Measurements from ENCODE around the gene MAML1. TPM values are rescaled to one million over a fixed set of nuclear protein-coding genes. Genes with fewer than 3 reads are reported as not detected.
A peak's percentile ranks its signal among the peaks of the same experiment; 100 is the strongest.

The MAML1 gene
- total RNA-seq, 1 experiment from 2014 or later: 42.2 TPM

GRCh38 chr5:179805529-179806249, 73.1 kb downstream of the MAML1 start (continued):
- TF ChIP-seq PREB (CRISPR knock-in tag; IDR thresholded peaks at IDR 0.05; ENCODE audit: borderline replicate concordance) (no peak), ZNF138 (CRISPR knock-in tag; conservative IDR thresholded peaks at IDR 0.05) (no peak), ZNF219 (CRISPR knock-in tag; IDR thresholded peaks at IDR 0.05; ENCODE audit: borderline replicate concordance) (0 out of 2 replicates have a peak, but pooled peaks have one; percentile 48), TP53 (CRISPR knock-in tag; IDR thresholded peaks at IDR 0.05) (no peak), MLX (CRISPR knock-in tag; IDR thresholded peaks at IDR 0.05) (0 out of 2 replicates have a peak, but pooled peaks have one; percentile 18), TCF7 (CRISPR knock-in tag; IDR thresholded peaks at IDR 0.05; ENCODE audit: low read depth) (no peak), GRHL2 (CRISPR knock-in tag; IDR thresholded peaks at IDR 0.05; ENCODE audit: insufficient replicate concordance, severe bottlenecking) (no peak), TEAD4 (CRISPR knock-in tag; IDR thresholded peaks at IDR 0.05) (no peak), ATF3 (CRISPR knock-in tag; conservative IDR thresholded peaks at IDR 0.05) (no peak), FOXK1 (CRISPR knock-in tag; IDR thresholded peaks at IDR 0.05) (0 out of 2 replicates have a peak, but pooled peaks have one; percentile 48), ZNF671 (CRISPR knock-in tag; IDR thresholded peaks at IDR 0.05) (no peak), MXD4 (CRISPR knock-in tag; IDR thresholded peaks at IDR 0.05; ENCODE audit: borderline replicate concordance) (no peak), E2F5 (CRISPR knock-in tag; IDR thresholded peaks at IDR 0.05) (0 out of 2 replicates have a peak, but pooled peaks have one; percentile 68), SOX15 (CRISPR knock-in tag; IDR thresholded peaks at IDR 0.05) (no peak), USF1 (CRISPR knock-in tag; IDR thresholded peaks at IDR 0.05) (no peak), FOXP1 (CRISPR knock-in tag; IDR thresholded peaks at IDR 0.05; ENCODE audit: borderline replicate concordance) (peak; percentile 63; the same call in 1 of the 2 replicates), NR3C1 (CRISPR knock-in tag; conservative IDR thresholded peaks at IDR 0.05; ENCODE audit: low read depth) (no peak), ESRRA (CRISPR knock-in tag; IDR thresholded peaks at IDR 0.05; ENCODE audit: borderline replicate concordance) (0 out of 2 replicates have a peak, but pooled peaks have one; percentile 30), GABPB1 (CRISPR knock-in tag; IDR thresholded peaks at IDR 0.05) (0 out of 2 replicates have a peak, but pooled peaks have one; percentile 17), AR (CRISPR knock-in tag; IDR thresholded peaks at IDR 0.05) (no peak), ZNF281 (CRISPR knock-in tag; IDR thresholded peaks at IDR 0.05) (peak; percentile 21; the same call in 1 of the 2 replicates)

Data from WTC11 (cell line).